Mesenchymal stem cell (in vitro differentiated cells and primary cell): ENCODE measurements around the gene BRD9.

Experiments
- DNase-seq: peaks from one replicate; pipeline ENCODE4 v3.0.0-alpha.2; 2013
- H2AFZ ChIP-seq: one replicate; pipeline ENCODE4 v1.6.1; 2013; ENCODE audit warnings: low read depth, mild to moderate bottlenecking, control low read depth, inconsistent platforms, low read length, moderate library complexity
- H2AK5ac ChIP-seq: 2 replicates; pipeline ENCODE4 v1.6.1; 2013; ENCODE audit warnings: low read length, moderate library complexity, mild to moderate bottlenecking, inconsistent platforms; ENCODE audit not compliant: severe bottlenecking
- H2BK120ac ChIP-seq: one replicate; pipeline ENCODE4 v1.6.1; 2013; ENCODE audit warnings: low read depth, mild to moderate bottlenecking, inconsistent platforms, low read length, moderate library complexity
- H2BK12ac ChIP-seq, 2 experiments: one replicate each; pipeline ENCODE4 v1.6.1; 2013; ENCODE audit warnings: inconsistent platforms in 2 of 2, low read length in 2 of 2, mild to moderate bottlenecking in 2 of 2, moderate library complexity in 2 of 2, control low read depth in 1 of 2
- H2BK15ac ChIP-seq: one replicate; pipeline ENCODE4 v1.6.1; 2013; ENCODE audit warnings: mild to moderate bottlenecking, low read depth, inconsistent platforms; ENCODE audit not compliant: poor library complexity, severe bottlenecking
- H2BK5ac ChIP-seq: 2 replicates; pipeline ENCODE4 v1.6.1; 2013; ENCODE audit warnings: low read depth, mild to moderate bottlenecking, low read length, control low read depth, inconsistent platforms; ENCODE audit not compliant: poor library complexity, severe bottlenecking
- H3K14ac ChIP-seq, 2 experiments: one replicate each; pipeline ENCODE4 v1.6.1; 2013; ENCODE audit warnings: inconsistent platforms in 2 of 2, low read length in 2 of 2, control low read depth in 1 of 2, mild to moderate bottlenecking in 1 of 2, moderate library complexity in 1 of 2
- H3K18ac ChIP-seq, 2 experiments: one replicate each; pipeline ENCODE4 v1.6.1; 2013; ENCODE audit warnings: inconsistent platforms in 2 of 2, low read length in 2 of 2, control low read depth in 1 of 2, low read depth in 1 of 2, mild to moderate bottlenecking in 1 of 2
- H3K23ac ChIP-seq, 2 experiments: one replicate each; pipeline ENCODE4 v1.6.1; 2013; ENCODE audit warnings: inconsistent platforms in 2 of 2, low read length in 2 of 2, mild to moderate bottlenecking in 2 of 2, moderate library complexity in 2 of 2, control low read depth in 1 of 2
- H3K27ac ChIP-seq: 2 replicates; pipeline ENCODE4 v1.5.1; 2013; ENCODE audit warnings: mild to moderate bottlenecking, moderate library complexity, low read length, control low read depth, inconsistent platforms; ENCODE audit not compliant: poor library complexity, severe bottlenecking
- H3K27me3 ChIP-seq, 2 experiments: 2 replicates each; pipeline versions ENCODE4 v1.6.1 to v1.7.0; 2013; ENCODE audit warnings: low read length in 2 of 2, mild to moderate bottlenecking in 2 of 2, moderate library complexity in 2 of 2, control low read depth in 1 of 2, inconsistent platforms in 1 of 2; ENCODE audit not compliant: control insufficient read depth in 1 of 2, insufficient read depth in 1 of 2
- H3K36me3 ChIP-seq, 2 experiments: 2 replicates each; pipeline versions ENCODE4 v1.6.1 to v1.7.0; 2013; ENCODE audit warnings: low read length in 2 of 2, control low read depth in 1 of 2, inconsistent platforms in 1 of 2, low read depth in 1 of 2, mild to moderate bottlenecking in 1 of 2; ENCODE audit not compliant: insufficient read depth in 2 of 2, control insufficient read depth in 1 of 2
- H3K4ac ChIP-seq, 2 experiments: one replicate each; pipeline ENCODE4 v1.6.1; 2013; ENCODE audit warnings: inconsistent platforms in 2 of 2, low read length in 2 of 2, mild to moderate bottlenecking in 2 of 2, moderate library complexity in 2 of 2, control low read depth in 1 of 2, low read depth in 1 of 2
- H3K4me1 ChIP-seq: 2 replicates; pipeline ENCODE4 v1.6.1; 2013; ENCODE audit warnings: low read depth, low read length, control low read depth; ENCODE audit not compliant: control insufficient read depth, insufficient read depth
- H3K4me2 ChIP-seq: 2 replicates; pipeline ENCODE4 v1.6.1; 2013; ENCODE audit warnings: low read length, mild to moderate bottlenecking, inconsistent platforms; ENCODE audit not compliant: poor library complexity, severe bottlenecking
- H3K4me3 ChIP-seq, 2 experiments: 2 replicates each; pipeline versions ENCODE4 v1.5.1 to v1.7.0; 2013; ENCODE audit warnings: low read length in 2 of 2, mild to moderate bottlenecking in 2 of 2, control low read depth in 1 of 2, low read depth in 1 of 2; ENCODE audit not compliant: insufficient read depth in 1 of 2
- H3K79me1 ChIP-seq: replicated peaks from 2 replicates; pipeline ENCODE4 v1.6.1; 2013; ENCODE audit warnings: mild to moderate bottlenecking, control low read depth, low read length, inconsistent platforms; ENCODE audit not compliant: poor library complexity, severe bottlenecking
- H3K9ac ChIP-seq: 2 replicates; pipeline ENCODE4 v1.7.0; 2013; ENCODE audit warnings: mild to moderate bottlenecking, low read length, moderate library complexity
- H3K9me3 ChIP-seq: 2 replicates; pipeline ENCODE4 v1.7.0; 2013; ENCODE audit warnings: mild to moderate bottlenecking, low read length; ENCODE audit not compliant: control insufficient read depth
- H4K8ac ChIP-seq: one replicate; pipeline ENCODE4 v1.6.1; 2013; ENCODE audit warnings: inconsistent platforms, mild to moderate bottlenecking, low read length, moderate library complexity
- H4K91ac ChIP-seq: one replicate; pipeline ENCODE4 v1.6.1; 2013; ENCODE audit warnings: mild to moderate bottlenecking, low read length, inconsistent platforms
- WGBS: methylation state at CpG from one replicate; pipeline ENCODE4 v1.1.7; 2013; ENCODE audit warnings: mixed read lengths; 5-methylcytosine and 5-hydroxymethylcytosine counted together

The BRD9 gene

GRCh38 chr5:861442-862366 lies 30.9 kb downstream of the BRD9 start:
- peaks cover 47 to 67% of the 10 kb centered on the region in 2 experiments for H3K36me3 ChIP-seq
- H3K27ac ChIP-seq, result no peak overlapping the region
- no peak overlapping the region for H2BK120ac ChIP-seq
- H3K79me1 ChIP-seq, result peaks cover 9% of the 10 kb centered on the region
- no peak overlapping the region for H4K91ac ChIP-seq
- DNase-seq, result no peak
- H3K9me3 ChIP-seq, result no peaks in the 10 kb centered on the region
- H2BK15ac ChIP-seq, result no peak overlapping the region
- no peak overlapping the region for H3K4ac ChIP-seq
- H3K18ac ChIP-seq, result peak overlapping the region in 1 of 2 experiments; percentile 18
- H3K9ac ChIP-seq, result no peak overlapping the region
- no peak overlapping the region for H2BK5ac ChIP-seq
- peaks cover 18% of the 10 kb centered on the region for H3K4me1 ChIP-seq
- H2BK12ac ChIP-seq, result peak overlapping the region in 1 of 2 experiments; percentile 7
- H3K23ac ChIP-seq, result no peak overlapping the region
- no peak overlapping the region for H4K8ac ChIP-seq
- H3K4me2 ChIP-seq, result no peak overlapping the region
- no peak overlapping the region for H3K14ac ChIP-seq
- WGBS, result 95% methylated on average over 22 of the region's 22 CpGs
- no peak overlapping the region for H2AFZ ChIP-seq
- H2AK5ac ChIP-seq, result no peak overlapping the region
- no peaks in the 10 kb centered on the region for H3K27me3 ChIP-seq
- H3K4me3 ChIP-seq, result no peak overlapping the region

- Histone ChIP-seq H2BK15ac (no peak overlapping the region), H3K79me1 (peaks cover 7% of the 10 kb centered on the region), H2BK120ac (no peak overlapping the region), H2AK5ac (no peak overlapping the region), H3K27ac (no peak overlapping the region), H2AFZ (no peak overlapping the region), H3K4me3 (no peak overlapping the region), H3K36me3 (peaks cover 37 to 62% of the 10 kb centered on the region in 2 experiments), H3K27me3 (peaks cover 0 to 3% of the 10 kb centered on the region in 2 experiments), H4K91ac (no peak overlapping the region), H3K14ac (no peak overlapping the region), H3K23ac (no peak overlapping the region), H2BK12ac (no peak overlapping the region), H3K4me1 (peaks cover 20% of the 10 kb centered on the region), H3K4ac (no peak overlapping the region), H3K9ac (no peak overlapping the region), H3K18ac (no peak overlapping the region), H3K4me2 (no peak overlapping the region), H3K9me3 (no peaks in the 10 kb centered on the region), H2BK5ac (no peak overlapping the region), H4K8ac (no peak overlapping the region)
- DNase-seq, result no peak
- 94% methylated on average over 15 of the region's 15 CpGs for WGBS
Observed at GRCh38 chr5:860506-861150, 32.0 kb downstream of the BRD9 start.

DNA sequence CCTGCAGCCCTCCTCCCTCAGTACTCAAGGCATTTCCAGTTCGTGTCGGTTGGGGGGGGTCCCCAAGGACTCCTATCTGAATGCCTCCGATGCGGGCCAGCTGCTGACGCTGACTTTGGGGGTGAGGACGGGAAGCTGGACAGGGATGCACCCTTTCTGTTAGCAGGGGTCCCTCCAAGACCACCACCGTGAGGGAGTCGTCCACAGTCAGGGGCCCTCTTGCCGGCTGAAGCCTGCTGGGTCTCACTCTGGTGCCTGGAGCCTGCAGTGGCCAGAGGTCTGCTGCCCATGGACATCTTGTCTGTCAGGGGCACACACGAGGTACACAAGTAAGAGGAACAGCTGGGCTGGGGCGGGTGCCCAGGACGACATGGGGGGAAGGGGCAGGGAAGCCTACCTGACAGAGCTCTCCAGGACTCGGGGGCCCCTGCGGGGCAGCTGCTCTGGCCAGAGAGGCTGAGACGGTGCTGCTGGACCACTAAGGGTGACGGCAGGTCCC lies 32.8 kb downstream of the BRD9 start:
- no peak for DNase-seq
- Histone ChIP-seq H2AFZ (no peak overlapping the region), H3K4me3 (no peak overlapping the region), H3K4me1 (peaks cover 20% of the 10 kb centered on the region), H2BK120ac (no peak overlapping the region), H3K4ac (no peak overlapping the region), H3K9ac (no peak overlapping the region), H3K4me2 (no peak overlapping the region), H3K23ac (no peak overlapping the region), H2AK5ac (no peak overlapping the region), H3K27me3 (peaks cover 0 to 4% of the 10 kb centered on the region in 2 experiments), H3K79me1 (peaks cover 4% of the 10 kb centered on the region), H3K36me3 (peaks cover 29 to 54% of the 10 kb centered on the region in 2 experiments), H2BK12ac (no peak overlapping the region), H2BK5ac (no peak overlapping the region), H3K27ac (no peak overlapping the region), H4K8ac (no peak overlapping the region), H2BK15ac (no peak overlapping the region), H4K91ac (no peak overlapping the region), H3K18ac (no peak overlapping the region), H3K14ac (no peak overlapping the region), H3K9me3 (no peaks in the 10 kb centered on the region)
- WGBS, result 97% methylated on average over 16 of the region's 16 CpGs

GRCh38 chr5:859391-859790 lies 33.2 kb downstream of the BRD9 start:
- Histone ChIP-seq H2BK12ac (no peak overlapping the region), H3K27me3 (peaks cover 0 to 5% of the 10 kb centered on the region in 2 experiments), H3K9me3 (no peaks in the 10 kb centered on the region), H3K18ac (no peak overlapping the region), H3K36me3 (peaks cover 24 to 50% of the 10 kb centered on the region in 2 experiments), H3K4me2 (no peak overlapping the region), H3K23ac (no peak overlapping the region), H4K91ac (no peak overlapping the region), H3K79me1 (peaks cover 4% of the 10 kb centered on the region), H2BK15ac (no peak overlapping the region), H3K14ac (no peak overlapping the region), H3K4me3 (no peak overlapping the region), H3K27ac (no peak overlapping the region), H3K4me1 (peaks cover 20% of the 10 kb centered on the region), H4K8ac (no peak overlapping the region), H3K9ac (no peak overlapping the region), H2BK120ac (no peak overlapping the region), H2BK5ac (no peak overlapping the region), H2AK5ac (no peak overlapping the region), H2AFZ (no peak overlapping the region), H3K4ac (no peak overlapping the region)
- WGBS, result 92% methylated on average over 16 of the region's 16 CpGs
- no peak for DNase-seq
